ENCODE results near the gene ZBTB11. TPM values are rescaled to one million over a fixed set of nuclear protein-coding genes. Genes with fewer than 3 reads are reported as not detected.

Gene ZBTB11
- total RNA-seq, 1 donor from 2014 or later = 10.3 TPM

- Histone ChIP-seq H3K9me3 (replicated peaks) (no peaks in the 10 kb centered on the region), H3K4me3 (no peak overlapping the region), H3K27ac (replicated peaks) (no peak overlapping the region), H3K4me1 (peaks cover 46% of the 10 kb centered on the region), H3K36me3 (peaks cover 25% of the 10 kb centered on the region), H3K27me3 (ENCODE audit: low read depth) (no peaks in the 10 kb centered on the region)
- no peak for TF ChIP-seq CTCF (IDR thresholded peaks at IDR 0.05; ENCODE audit: borderline replicate concordance)
- intact Hi-C loops (cut with micrococcal nuclease) = no loop called here
- DNase-seq = no peak
Measured at GRCh38 chr3:101674518-101674917, 2.4 kb downstream of the ZBTB11 start.

- no peak overlapping the region for H3K27ac ChIP-seq (replicated peaks)
- H3K36me3 ChIP-seq = peaks cover 27% of the 10 kb centered on the region
- DNase-seq = no peak
- intact Hi-C loops (cut with micrococcal nuclease) = no loop called here
- H3K9me3 ChIP-seq (replicated peaks) = no peaks in the 10 kb centered on the region
- TF ChIP-seq CTCF (IDR thresholded peaks at IDR 0.05; ENCODE audit: borderline replicate concordance) = no peak
- H3K4me3 ChIP-seq = no peak overlapping the region
- H3K4me1 ChIP-seq = peaks cover 46% of the 10 kb centered on the region
- no peaks in the 10 kb centered on the region for H3K27me3 ChIP-seq (ENCODE audit: low read depth)
Measured at GRCh38 chr3:101673953-101674352, 3.0 kb downstream of the ZBTB11 start.

- Histone ChIP-seq H3K4me1 (peaks cover 25% of the 10 kb centered on the region), H3K9me3 (replicated peaks) (no peaks in the 10 kb centered on the region), H3K27ac (replicated peaks) (no peak overlapping the region), H3K4me3 (no peak overlapping the region), H3K36me3 (peaks cover 53% of the 10 kb centered on the region), H3K27me3 (ENCODE audit: low read depth) (no peaks in the 10 kb centered on the region)
- DNase-seq = no peak
- TF ChIP-seq CTCF (IDR thresholded peaks at IDR 0.05; ENCODE audit: borderline replicate concordance) = no peak
- intact Hi-C loops (cut with micrococcal nuclease) = no loop called here
Measured at GRCh38 chr3:101671014-101671413, 5.9 kb downstream of the ZBTB11 start.

GRCh38 chr3:101667844-101668243 lies 9.1 kb downstream of the ZBTB11 start:
- Histone ChIP-seq H3K27ac (replicated peaks) (no peak overlapping the region), H3K4me1 (no peaks in the 10 kb centered on the region), H3K36me3 (peaks cover 84% of the 10 kb centered on the region), H3K4me3 (no peak overlapping the region), H3K27me3 (ENCODE audit: low read depth) (no peaks in the 10 kb centered on the region), H3K9me3 (replicated peaks) (no peaks in the 10 kb centered on the region)
- intact Hi-C loops (cut with micrococcal nuclease) = no loop called here
- DNase-seq = no peak
- no peak for TF ChIP-seq CTCF (IDR thresholded peaks at IDR 0.05; ENCODE audit: borderline replicate concordance)

GRCh38 chr3:101667331-101667730 lies 9.6 kb downstream of the ZBTB11 start:
- Histone ChIP-seq H3K27me3 (ENCODE audit: low read depth) (no peaks in the 10 kb centered on the region), H3K27ac (replicated peaks) (no peak overlapping the region), H3K9me3 (replicated peaks) (no peaks in the 10 kb centered on the region), H3K4me1 (no peaks in the 10 kb centered on the region), H3K4me3 (no peak overlapping the region), H3K36me3 (peaks cover 89% of the 10 kb centered on the region)
- DNase-seq = no peak
- no peak for TF ChIP-seq CTCF (IDR thresholded peaks at IDR 0.05; ENCODE audit: borderline replicate concordance)
- intact Hi-C loops (cut with micrococcal nuclease) = no loop called here

- TF ChIP-seq CTCF (IDR thresholded peaks at IDR 0.05; ENCODE audit: borderline replicate concordance) = no peak
- H3K9me3 ChIP-seq (replicated peaks) = no peaks in the 10 kb centered on the region
- no peak overlapping the region for H3K27ac ChIP-seq (replicated peaks)
- H3K4me3 ChIP-seq = no peak overlapping the region
- intact Hi-C loops (cut with micrococcal nuclease) = no loop called here
- no peaks in the 10 kb centered on the region for H3K4me1 ChIP-seq
- H3K27me3 ChIP-seq (ENCODE audit: low read depth) = no peaks in the 10 kb centered on the region
- no peak for DNase-seq
- peaks cover 94% of the 10 kb centered on the region for H3K36me3 ChIP-seq
Measured at GRCh38 chr3:101665851-101666250, 11.1 kb downstream of the ZBTB11 start.
